RKO (cell line): Measurements from ENCODE around the gene TRIO.
A peak's percentile ranks its signal among the peaks of the same experiment; 100 is the strongest.
"Not testable (repeated sequence)": the region's sequence is repeated elsewhere in the genome, so short reads cannot be mapped to it uniquely, and the experiment has no call there.

Experiments
- DNase-seq: peaks from one replicate; pipeline ENCODE4 v3.0.0-alpha.2; 2016; ENCODE audit warnings: low spot score

TRIO gene

DNA sequence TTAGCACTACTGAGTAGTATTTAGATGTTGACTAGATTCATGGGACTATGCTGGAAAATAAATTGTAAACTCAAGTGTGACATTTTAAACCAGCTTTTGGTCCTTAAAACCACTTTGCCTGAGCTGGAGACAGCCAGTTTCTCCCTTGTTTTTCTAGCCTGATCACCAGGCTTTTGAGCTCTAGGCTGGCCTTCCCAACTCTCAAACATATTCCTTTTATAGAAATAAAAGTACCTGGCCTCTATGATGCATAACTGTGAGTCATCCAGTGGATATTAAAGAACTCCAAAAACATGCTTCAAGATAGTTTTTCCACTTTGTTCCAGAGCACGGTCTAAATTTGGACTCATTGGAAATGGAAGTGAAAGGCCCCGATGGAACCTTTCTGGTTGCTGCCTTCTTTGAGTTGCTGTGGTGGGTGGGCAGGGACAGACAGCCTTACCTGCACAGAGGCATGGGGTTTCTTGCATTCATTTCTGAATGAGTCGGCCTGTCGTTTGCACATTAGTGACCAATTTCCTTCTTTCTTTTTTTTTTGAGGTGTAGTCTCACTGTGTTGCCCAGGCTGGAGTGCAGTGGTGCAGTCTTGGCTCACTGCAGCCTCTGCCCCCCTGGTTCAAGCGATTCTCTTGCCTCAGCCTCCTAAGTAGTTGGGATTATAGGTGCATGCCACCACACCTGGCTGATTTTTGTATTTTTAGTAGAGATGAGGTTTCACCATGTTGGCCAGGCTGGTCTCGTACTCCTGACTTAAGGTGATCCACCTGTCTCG is 43.1 kb downstream of the TRIO start:
- peak; percentile 18 for DNase-seq

DNA sequence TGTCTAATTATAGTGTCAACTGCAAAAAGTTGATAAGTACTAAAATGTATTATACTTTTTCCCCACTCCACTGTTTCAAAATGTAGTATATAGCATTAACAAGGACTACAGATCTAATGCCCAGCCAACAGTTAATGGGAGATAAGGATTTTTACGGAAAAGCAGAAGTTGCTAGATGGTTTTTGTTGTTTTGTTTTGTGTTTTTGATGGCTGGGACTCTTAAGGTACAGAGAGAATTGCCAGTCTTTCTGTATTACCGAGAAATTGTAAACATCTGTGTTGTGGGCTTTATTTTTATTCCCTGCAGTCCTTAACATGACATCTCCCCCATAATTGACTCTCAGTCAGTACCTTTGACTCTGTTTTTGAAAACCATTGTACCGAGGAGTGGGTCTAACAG is 44.0 kb downstream of the TRIO start:
- no peak for DNase-seq

DNA sequence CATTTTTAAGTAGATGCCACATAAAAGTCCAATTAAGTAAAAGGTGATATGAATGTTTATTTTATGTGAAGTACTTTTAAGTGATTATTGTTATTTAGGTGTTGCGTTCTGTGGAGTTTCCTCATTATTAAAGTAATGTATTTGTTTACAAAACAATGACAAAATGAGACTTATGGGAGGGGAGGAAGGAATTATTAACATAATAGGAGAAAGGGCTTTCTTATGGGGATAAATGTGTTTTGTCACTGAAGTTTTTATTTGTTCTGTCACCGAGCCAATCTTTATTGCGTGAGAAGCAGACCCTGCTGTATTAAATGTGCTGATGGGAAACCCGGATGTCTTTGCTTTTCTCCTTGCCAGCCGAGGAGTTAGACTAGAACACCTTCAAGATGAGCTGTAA is 44.5 kb downstream of the TRIO start:
- no peak for DNase-seq

DNA sequence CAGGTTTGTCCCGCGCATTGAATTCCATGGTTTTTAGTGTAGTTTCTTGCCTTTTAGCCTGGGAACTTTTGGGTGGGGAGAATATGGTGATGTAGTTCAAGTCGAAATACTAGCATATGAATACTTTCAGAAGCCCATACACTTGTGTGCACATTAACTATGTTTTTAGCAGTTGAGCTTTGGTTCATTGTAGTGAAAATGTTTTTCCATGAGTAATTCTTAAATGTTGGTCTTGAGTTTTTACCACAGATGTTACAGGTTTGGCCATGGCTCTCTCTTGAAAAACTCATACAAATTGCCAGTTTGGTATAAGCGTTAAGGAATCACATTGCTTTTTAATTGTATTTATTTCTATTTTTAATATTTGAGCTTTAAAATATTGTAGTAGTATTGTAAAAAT is 45.6 kb downstream of the TRIO start:
- DNase-seq, result no peak

DNA sequence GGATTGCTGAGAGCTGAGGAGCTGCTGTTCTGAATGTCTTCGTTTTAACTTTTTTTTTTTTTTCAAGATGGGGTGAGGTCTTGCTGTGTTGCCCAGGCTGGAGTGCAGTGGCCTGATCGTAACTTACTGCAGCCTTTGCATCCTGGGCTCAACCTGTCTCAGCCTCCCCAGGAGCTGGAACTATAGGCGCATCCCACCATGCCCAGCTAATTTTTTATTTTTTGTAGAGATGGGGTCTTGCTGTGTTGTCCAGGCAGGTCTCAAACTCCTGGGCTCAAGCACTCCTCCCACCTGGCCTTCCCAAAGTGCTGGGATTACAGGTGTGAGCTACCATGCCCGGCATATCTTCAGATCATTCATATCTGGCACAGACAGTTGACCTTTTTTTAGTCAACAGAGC is 46.5 kb downstream of the TRIO start:
- DNase-seq, result no peak

DNA sequence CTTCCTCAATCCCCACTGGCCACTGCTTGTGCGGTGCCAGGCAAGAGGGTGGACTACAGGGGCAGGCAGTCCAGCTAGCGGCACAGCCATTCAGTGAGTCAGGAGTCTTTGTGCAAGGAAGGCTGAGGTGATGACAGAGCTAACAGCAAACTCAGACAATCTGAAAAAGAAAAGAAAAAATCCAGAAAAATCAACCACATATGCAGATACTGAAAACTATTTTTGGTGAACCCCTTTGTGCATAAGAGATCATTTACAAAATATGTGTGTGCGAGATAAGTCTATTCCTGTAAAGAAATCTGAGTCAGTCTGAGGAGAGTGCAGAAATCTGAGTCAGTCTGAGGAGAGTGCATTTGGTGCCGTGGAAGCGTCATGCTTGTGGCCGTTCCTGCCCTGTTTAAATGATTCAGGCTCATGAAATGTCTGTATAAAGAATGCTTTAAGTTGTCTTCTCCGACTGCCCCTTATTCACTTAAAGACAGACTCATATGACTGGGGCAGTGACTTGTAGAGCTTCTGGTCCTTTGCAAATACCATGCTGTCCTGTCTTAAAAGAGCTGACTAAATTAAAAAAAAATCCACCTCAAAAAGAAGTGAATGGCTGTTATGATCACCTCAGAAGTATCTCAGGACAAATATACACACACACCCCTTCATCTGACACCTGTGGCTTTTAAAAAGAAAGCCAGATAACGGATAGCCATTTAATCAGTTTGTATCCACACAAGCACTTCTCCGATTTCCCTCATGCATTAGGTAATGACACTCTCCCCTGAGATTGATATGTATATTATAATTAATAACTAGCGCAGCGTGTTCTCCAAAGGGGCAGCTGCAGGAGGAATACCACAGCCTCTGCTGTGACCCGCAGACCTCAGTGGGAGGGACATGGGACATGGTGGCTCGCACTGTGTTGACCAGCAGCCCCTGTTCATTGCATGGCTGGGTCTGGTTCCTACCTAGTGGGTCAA is 47.3 kb downstream of the TRIO start:
- DNase-seq, result peak; percentile 98

DNA sequence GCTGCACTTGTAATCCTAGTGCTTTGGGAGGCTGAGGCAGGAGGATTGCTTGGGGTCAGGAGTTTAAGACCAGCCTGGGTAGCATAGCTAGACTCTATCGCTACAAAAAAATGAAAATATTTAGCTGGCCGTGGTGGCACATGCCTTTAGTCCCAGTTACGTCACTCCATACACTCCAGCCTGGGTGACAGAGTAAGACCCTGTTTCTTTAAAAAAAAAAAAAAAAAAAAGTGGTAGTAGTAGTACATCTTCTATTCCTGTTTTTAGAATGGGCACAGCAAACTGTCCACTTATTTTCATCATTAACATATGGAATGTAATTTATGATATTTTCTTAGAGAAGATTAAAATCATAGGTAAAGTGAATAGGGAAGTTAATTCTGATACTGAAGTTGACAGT is 48.2 kb downstream of the TRIO start:
- no peak for DNase-seq

DNA sequence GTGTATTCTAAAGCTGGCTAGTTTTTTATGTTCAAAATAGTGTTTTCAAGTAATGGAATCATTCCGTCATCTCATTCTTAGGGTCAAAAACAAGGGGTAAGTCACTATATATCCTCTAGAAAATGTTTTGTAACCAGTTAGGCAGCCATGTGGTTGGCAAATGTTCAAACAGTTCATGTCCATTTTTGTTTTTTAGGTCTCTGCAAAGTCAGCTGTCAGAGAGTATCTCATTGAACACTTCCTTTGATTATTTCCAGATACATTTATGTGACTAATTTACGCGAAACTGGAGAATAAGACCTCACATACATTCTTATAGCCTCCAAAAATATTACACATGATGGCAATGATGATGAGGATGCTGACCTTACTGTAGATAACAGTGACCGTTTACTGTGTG is 50.4 kb downstream of the TRIO start:
- no peak for DNase-seq

DNA sequence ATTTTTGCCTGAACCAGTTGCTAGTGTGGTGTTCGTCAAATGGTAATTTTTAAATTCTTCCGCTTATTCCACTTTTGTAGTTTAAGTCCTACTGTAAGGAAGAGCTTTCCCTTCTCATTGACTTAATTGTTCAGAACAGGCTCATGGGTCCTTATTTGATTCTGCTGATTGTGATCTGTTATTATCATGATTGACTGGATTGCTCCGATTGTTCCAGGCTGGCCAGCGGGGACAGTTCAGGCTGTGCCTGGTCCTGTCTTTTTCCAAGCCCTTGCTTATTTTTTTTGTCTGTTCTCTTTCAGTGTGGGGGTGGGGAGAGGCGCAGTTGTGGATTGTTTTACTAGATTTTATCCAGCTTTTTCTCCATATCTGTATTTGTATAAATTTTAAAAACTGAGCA is 52.4 kb downstream of the TRIO start:
- no peak for DNase-seq

DNA sequence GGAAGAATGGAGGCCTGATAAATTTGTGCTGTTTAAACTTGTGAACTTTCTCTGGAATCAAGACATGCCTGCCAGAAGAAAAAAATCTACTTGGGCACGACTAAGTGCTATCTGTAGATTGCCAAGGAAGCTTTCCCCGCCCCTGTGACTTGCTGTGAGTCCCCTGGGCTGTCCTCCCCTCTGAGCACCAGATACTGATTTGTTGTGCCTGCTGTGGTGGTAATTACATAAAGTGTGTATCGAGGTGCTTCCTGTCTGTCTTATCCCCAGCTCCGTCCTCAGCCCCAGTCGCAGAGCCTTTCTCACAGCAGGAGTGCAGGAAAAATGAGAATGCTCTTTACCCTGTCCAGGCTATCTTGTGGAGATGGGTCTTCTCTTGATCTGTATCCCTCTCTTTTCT is 53.9 kb downstream of the TRIO start:
- no peak for DNase-seq

DNA sequence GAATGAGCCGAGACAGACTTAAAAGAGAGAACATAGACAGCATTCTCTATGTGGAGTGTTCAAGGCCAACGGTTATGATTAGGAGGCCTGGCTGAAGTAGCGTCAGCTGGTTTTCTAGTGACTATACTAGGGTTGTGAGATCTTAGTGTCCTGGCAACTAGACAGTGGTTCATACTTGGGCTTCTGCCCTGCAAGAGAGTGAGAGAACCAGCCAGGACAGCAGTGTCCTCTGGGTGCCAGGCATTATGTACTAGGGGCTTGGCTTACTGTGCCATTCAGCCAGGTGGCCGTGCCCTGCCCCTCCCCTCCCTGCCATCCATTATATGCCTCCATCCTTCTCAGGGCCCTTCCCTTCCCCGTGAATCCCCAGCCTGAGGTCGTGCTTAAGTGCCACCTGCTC is 56.8 kb downstream of the TRIO start:
- no peak for DNase-seq

DNA sequence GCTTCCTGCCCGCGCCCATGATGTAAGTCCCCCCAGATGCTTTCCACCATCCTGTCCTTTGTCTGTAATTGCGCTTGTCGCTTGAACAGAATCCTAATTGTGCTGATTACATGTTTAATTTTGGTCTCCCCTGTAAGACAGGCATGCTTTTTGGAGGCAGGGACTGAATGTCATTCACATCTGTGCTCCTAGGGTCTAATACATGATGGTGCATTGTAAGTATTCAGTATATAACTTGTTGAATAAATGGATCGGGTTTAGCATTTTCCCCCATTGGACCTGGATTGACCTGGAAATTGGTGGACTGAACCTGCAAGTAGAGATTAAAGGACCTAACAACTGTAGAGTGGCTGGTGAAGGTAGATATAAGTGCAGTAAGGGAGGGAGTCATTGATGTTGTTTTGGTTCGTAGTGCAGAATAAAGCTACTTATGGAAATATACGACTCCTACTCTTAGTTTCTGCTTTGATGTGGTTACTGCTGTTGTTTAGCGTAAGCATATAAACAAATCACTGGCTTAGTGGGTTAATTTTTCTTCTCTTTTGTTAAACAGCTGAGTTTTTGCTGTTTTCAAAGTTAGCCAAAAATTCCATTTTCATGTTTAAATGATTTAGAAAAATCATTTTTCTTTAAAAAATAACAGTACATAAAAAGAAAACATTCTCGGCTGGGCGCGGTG is 57.3 kb downstream of the TRIO start:
- DNase-seq, result no peak

DNA sequence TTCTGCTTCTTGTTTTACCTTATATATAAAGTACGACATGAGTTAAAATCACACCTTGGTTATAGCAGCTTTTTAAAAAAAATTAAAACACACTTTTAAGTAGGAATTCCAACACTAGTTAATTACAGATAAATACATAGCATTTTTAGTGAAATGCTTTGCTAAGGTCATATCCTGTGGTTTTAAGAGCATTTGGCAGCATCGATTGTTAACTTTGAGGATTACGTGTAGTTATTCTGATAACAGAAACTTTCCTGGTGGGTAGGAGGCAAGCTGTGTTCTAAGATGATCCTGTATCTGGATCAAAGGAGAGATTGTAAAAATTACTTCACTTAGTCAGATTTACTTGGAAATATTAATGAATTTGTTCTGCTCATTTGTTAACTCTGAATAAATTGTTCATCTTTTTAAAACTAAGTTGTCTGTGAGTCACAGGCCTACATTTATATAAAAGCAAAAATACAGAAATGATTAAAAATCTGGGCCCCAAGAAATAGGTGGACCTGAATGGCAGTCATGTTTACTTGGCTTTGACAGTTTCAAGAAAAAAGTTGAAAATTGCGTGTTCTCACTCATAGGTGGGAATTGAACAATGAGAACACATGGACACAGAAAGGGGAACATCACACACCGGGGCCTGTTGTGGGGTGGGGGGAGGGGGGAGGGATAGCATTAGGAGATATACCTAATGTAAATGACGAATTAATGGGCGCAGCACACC is 58.3 kb downstream of the TRIO start:
- no peak for DNase-seq

DNA sequence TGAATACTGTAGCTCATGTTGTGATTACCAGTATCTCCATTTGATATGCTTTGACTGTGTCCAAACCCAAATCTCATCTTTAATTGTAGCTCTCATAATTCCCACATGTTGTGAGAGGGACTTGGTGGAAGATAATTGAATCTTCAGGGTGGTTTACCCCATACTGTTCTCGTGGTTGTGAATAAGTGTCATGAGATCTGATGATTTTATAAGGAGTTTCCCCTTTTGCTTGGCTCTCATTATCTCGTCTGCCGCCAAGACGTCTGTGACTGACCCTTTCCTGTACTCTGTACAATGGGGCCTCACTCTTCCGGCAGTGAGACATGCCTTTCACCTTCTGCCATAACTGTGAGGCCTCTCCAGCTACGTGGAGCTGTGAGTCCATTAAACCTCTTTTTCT is 59.3 kb downstream of the TRIO start:
- no peak for DNase-seq

DNA sequence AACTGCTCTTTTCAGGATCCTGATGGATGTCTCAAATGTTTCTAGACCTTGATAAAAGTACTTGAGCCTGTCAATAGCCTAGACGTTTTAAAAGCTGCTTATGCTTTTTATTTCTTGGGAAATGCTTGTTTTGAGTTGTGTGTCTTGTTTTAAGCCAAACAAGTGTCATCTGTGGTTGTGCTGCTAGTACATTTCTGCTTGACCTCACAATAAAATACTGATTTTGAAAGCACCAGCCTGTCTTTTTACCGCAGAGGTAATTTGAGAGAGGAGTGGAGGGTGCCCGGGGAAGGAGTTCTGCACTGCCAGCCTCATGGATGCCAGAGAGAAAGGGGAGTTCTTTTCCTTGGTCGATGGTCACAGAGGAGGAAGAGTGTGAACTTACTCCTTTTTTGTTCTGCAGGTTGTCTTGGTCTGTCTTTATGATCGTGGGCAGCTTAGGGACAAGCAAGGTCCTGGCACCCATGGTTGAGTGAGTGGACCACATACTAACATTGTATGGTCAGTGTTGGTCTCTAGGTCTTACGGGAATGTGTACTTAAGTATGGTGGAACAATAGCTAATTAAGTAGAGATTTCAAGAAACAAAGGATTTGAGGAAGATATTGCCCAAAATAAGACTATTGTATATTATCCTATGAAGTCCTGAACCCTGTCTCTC is 61.0 kb downstream of the TRIO start:
- DNase-seq, result no peak

DNA sequence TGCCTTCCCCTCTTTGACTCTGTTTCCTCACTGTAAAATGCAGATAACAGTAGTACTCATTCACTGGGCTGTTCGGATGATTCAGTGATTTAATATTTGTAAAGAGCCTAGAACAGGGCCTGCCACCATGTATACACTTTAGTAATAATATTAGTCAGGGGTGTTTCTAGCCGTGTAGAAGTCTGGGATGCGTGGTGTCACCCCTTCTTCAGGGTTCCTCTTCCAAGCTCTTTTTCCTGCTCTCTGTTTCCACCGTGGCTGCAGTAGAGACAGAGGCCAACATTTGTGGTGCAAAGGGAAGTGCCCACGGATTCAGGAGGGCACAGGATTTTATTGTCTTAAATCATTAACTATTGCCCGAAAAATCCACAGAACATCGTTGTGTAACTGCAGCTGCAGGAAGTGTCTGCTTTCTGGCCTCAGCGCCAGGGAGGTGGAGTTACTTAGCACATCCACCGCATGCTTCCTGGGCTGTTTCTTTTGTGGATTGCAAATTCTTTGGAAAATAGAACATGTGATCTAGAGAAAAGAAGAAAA is 61.7 kb downstream of the TRIO start:
- DNase-seq, result no peak

DNA sequence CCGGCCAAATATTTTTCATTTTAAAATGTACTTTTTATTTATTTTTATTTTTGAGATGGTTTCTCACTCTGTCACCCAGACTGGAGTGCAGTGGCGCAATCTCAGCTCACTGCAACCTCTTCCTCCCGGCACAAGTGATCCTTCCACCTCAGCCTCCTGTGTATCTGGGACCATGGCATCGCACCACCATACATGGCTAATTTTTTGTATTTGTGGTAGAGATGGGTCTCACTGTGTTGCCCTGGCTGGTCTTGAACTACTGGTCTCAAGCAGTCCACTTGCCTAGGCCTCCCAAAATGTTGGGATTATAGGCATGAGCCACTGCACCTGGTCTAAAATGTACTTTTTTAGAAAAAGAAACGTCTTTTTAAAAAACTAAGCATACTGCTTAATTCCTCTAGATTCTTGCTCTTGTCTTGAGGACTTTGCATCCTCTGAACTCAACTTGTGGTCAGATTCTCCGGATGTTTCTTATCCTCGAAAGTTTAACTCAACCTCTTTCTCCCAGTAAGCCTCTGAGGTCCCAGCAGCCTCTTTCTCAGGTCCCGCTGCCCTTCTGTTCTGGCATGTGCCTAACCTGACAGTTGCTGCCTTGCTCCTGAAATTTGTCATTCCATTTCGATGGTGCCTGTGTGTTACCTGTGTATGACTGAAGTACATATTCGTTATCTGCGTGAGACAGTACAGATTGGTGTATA is 63.0 kb downstream of the TRIO start:
- no peak for DNase-seq

DNA sequence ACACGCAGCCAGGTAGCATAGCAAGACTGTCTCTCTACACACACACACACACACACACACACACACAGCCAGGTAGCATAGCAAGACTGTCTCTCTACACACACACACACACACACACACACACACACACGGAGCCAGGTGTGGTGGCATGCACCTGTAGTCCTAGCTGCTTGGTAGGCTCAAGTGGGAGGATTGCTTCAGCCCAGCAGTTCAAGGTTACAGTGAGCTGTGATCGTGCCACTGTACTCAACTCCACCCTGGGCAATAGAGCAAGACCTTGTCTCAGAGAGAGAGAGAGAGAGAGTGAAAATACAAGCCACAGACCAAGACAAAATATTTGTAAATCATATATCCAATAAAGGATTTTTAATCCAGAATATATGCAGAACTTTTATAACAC is 64.3 kb downstream of the TRIO start:
- not testable (repeated sequence) for DNase-seq

DNA sequence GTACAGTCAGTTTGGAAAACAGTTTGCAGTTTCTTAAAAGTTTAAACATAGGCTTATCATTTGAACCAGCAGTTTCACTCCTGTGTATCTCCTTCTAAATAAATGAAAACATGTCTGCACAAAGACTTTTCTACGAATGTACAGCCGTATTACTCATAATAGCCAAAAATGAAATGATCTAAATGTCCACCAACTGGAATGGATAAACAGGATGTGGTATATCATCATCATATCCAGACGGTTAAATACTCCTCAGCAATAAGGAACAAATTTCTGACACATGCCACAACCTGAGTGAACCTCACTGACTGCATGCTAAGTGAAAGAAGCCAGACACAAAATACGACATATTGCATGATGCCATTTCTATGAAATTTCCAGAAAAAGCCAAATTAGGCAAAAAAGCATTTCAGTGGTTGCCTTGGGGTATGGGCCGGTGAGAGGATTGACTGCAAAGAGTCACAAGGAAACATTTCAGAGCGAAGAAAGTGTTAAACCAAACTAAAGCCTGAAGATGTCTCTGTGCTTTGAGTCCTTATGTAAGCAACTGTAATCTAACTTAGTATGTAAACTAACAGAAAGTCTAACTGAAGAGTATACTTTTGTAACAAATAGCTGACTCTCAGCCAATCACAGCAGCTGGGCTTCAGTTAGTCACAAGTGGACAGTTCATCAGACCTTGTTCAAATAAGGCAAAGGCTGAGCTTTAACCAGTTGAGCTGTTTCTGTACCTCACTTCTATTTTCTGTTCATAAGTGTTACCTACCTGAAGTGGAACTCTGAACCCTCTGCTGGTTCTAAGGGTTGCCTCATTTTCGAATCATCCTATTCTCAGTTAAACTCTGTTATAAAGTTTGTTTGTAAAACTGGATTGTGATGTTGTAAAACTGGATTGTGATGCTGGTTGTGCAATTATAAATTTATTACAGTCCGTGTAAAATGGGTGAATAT is 65.2 kb downstream of the TRIO start:
- DNase-seq, result peak; percentile 53
